Sigmoid colon (tissue), 4 donors: ENCODE measurements around the gene ZCCHC24.

Experiments
- CTCF ChIP-seq, 4 experiments: fragments of 450-650 bp in 3 of 4; fragments of 200-600 bp in 1 of 4; IDR thresholded peaks; one replicate each; pipeline ENCODE4 v1.5.1; 2016 to 2019; ENCODE audit warnings: antibody characterized with exemption in 4 of 4, mild to moderate bottlenecking in 3 of 4, moderate library complexity in 2 of 4
- EP300 ChIP-seq, 4 donors: sonication (generic); formaldehyde crosslinking; IDR thresholded peaks; one replicate each; pipeline ENCODE4 v1.6.1; 2017; ENCODE audit warnings: antibody characterized with exemption in 4 of 4
- POLR2A ChIP-seq, 2 donors: fragments of 450-650 bp; IDR thresholded peaks; one replicate each; pipeline ENCODE4 v1.6.1; 2016; ENCODE audit warnings: antibody characterized with exemption in 2 of 2, mild to moderate bottlenecking in 2 of 2, moderate library complexity in 2 of 2
- POLR2AphosphoS5 ChIP-seq, 4 donors: sonication (generic); formaldehyde crosslinking; IDR thresholded peaks; one replicate each; pipeline ENCODE4 v1.6.1; 2017; ENCODE audit warnings: antibody characterized with exemption in 4 of 4

GRCh38 chr10:79360499-79361342, 84.7 kb downstream of the ZCCHC24 start:
- no peak for TF ChIP-seq CTCF (IDR thresholded peaks at IDR 0.05)
- TF ChIP-seq EP300 (IDR thresholded peaks at IDR 0.05) = no peak
- TF ChIP-seq POLR2A (IDR thresholded peaks at IDR 0.05) = no peak
- no peak for TF ChIP-seq POLR2AphosphoS5 (IDR thresholded peaks at IDR 0.05)
